GM12891 (cell line): ENCODE results near the gene MEIKIN.
"Not testable (repeated sequence)": the region's sequence is repeated elsewhere in the genome, so short reads cannot be mapped to it uniquely, and the experiment has no call there.

Experiments used
- DNase-seq: peaks from one replicate; pipeline ENCODE4 v3.0.0; 2011; ENCODE audit warnings: low spot score; ENCODE audit not compliant: insufficient read length
- FAIRE-seq: peaks from 2 replicates; lab custom pipeline; 2011; peaks lifted over from hg19 to GRCh38; lab: Jason Lieb, UNC
- PAX5 ChIP-seq: IDR thresholded peaks from 2 replicates; pipeline ENCODE4 v1.6.1; 2011; ENCODE audit warnings: low read length, moderate library complexity, mild to moderate bottlenecking; ENCODE audit not compliant: insufficient read depth, severe bottlenecking
- POLR2A ChIP-seq: IDR thresholded peaks from 2 replicates; pipeline ENCODE4 v1.6.1; 2011; ENCODE audit warnings: low read depth, low read length, control low read depth
- POLR2AphosphoS5 ChIP-seq: IDR thresholded peaks from 2 replicates; pipeline ENCODE4 v1.6.1; 2011; ENCODE audit warnings: low read depth, low read length, control low read depth
- POU2F2 ChIP-seq: IDR thresholded peaks from 2 replicates; pipeline ENCODE4 v1.6.1; 2011; ENCODE audit warnings: low read depth, mild to moderate bottlenecking, control low read depth, low read length, moderate library complexity
- SPI1 ChIP-seq: IDR thresholded peaks from 2 replicates; pipeline ENCODE4 v1.6.1; 2011; ENCODE audit warnings: low read depth, low read length, control low read depth
- TAF1 ChIP-seq: IDR thresholded peaks from 2 replicates; pipeline ENCODE4 v1.6.1; 2011; ENCODE audit warnings: low read depth, low read length, control low read depth

The MEIKIN gene

GRCh38 chr5:131877873-131878272, 67.6 kb downstream of the MEIKIN start:
- DNase-seq (no peak), FAIRE-seq (no peak)
- TF ChIP-seq POLR2A, result no peak
- no peak for TF ChIP-seq POU2F2
- TF ChIP-seq SPI1, result no peak
- TF ChIP-seq TAF1, result no peak
- no peak for TF ChIP-seq POLR2AphosphoS5
- TF ChIP-seq PAX5, result no peak

- FAIRE-seq, DNase-seq: not testable (repeated sequence)
Observed at GRCh38 chr5:131871251-131871650, 74.2 kb downstream of the MEIKIN start.

GRCh38 chr5:131867524-131867923, 77.9 kb downstream of the MEIKIN start:
- FAIRE-seq, result no peak
- DNase-seq, result no peak
- TF ChIP-seq POLR2AphosphoS5 (no peak), SPI1 (no peak), TAF1 (no peak), POLR2A (no peak), POU2F2 (no peak), PAX5 (no peak)

- no peak for TF ChIP-seq SPI1
- TF ChIP-seq PAX5, result no peak
- no peak for TF ChIP-seq POLR2A
- TF ChIP-seq POLR2AphosphoS5, result no peak
- no peak for TF ChIP-seq TAF1
- TF ChIP-seq POU2F2, result no peak
- DNase-seq (no peak), FAIRE-seq (no peak)
Observed at GRCh38 chr5:131863700-131864099, 81.8 kb downstream of the MEIKIN start.

GRCh38 chr5:131857388-131857787, 88.1 kb downstream of the MEIKIN start:
- TF ChIP-seq TAF1 (no peak), PAX5 (no peak), POLR2AphosphoS5 (no peak), SPI1 (no peak), POLR2A (no peak), POU2F2 (no peak)
- FAIRE-seq, result no peak
- no peak for DNase-seq

GRCh38 chr5:131855452-131855851, 90.0 kb downstream of the MEIKIN start:
- TF ChIP-seq PAX5, result no peak
- TF ChIP-seq POLR2AphosphoS5, result no peak
- TF ChIP-seq POU2F2, result no peak
- TF ChIP-seq TAF1, result no peak
- TF ChIP-seq POLR2A, result no peak
- TF ChIP-seq SPI1, result no peak
- no peak for FAIRE-seq
- no peak for DNase-seq

- no peak for DNase-seq
- no peak for FAIRE-seq
- TF ChIP-seq POLR2AphosphoS5 (no peak), SPI1 (no peak), POLR2A (no peak), TAF1 (no peak), POU2F2 (no peak), PAX5 (no peak)
Observed at GRCh38 chr5:131854134-131854533, 91.3 kb downstream of the MEIKIN start.

- TF ChIP-seq POLR2AphosphoS5 (no peak), POU2F2 (no peak)
- DNase-seq (no peak), FAIRE-seq (no peak)
Observed at GRCh38 chr5:131848662-131849061, 96.8 kb downstream of the MEIKIN start.

- FAIRE-seq (no peak), DNase-seq (no peak)
- TF ChIP-seq POLR2A (no peak), SPI1 (no peak), POU2F2 (no peak), TAF1 (no peak), PAX5 (no peak), POLR2AphosphoS5 (no peak)
Observed at GRCh38 chr5:131846536-131846935, 98.9 kb downstream of the MEIKIN start.

GRCh38 chr5:131845828-131846227, 99.6 kb downstream of the MEIKIN start:
- TF ChIP-seq POLR2AphosphoS5 (no peak), SPI1 (no peak), PAX5 (no peak), POU2F2 (no peak), TAF1 (no peak)
- no peak for DNase-seq
- FAIRE-seq, result no peak

GRCh38 chr5:131842971-131843370, 102.5 kb downstream of the MEIKIN start:
- not testable (repeated sequence) for FAIRE-seq, DNase-seq

GRCh38 chr5:131832702-131833101, 112.8 kb downstream of the MEIKIN start:
- not testable (repeated sequence) for DNase-seq, FAIRE-seq
